B cell (primary cell): ENCODE results near the gene HPS3. TPM values are rescaled to one million over a fixed set of nuclear protein-coding genes. Genes with fewer than 3 reads are reported as not detected.

ENCODE experiments used
- ATAC-seq: fragments of 200-7000 bp; cut with Tn5 transposase; one replicate; pipeline ENCODE4 v1.10.0; 2021; ENCODE audit warnings: low read depth, mild to moderate bottlenecking, moderate number of reproducible peaks, moderate library complexity
- CTCF ChIA-PET: fragments of 350-600 bp; sonication (Branson Sonifier 250); formaldehyde crosslinking; loops from one replicate; lab custom pipeline; 2021; ENCODE audit warnings: antibody characterized with exemption, inconsistent platforms; lab: Charles Lee
- POLR2A ChIA-PET: fragments of 350-600 bp; sonication (Branson Sonifier 250); formaldehyde crosslinking; loops from one replicate; lab custom pipeline; 2021; ENCODE audit warnings: antibody characterized with exemption; lab: Charles Lee
- DNase-seq: peaks from one replicate; pipeline ENCODE4 v3.0.0; 2013
- H2AFZ ChIP-seq: 2 replicates; pipeline ENCODE4 v1.6.1; 2012; ENCODE audit warnings: mild to moderate bottlenecking, low read depth, low read length; ENCODE audit not compliant: insufficient read depth, poor library complexity, severe bottlenecking
- H3K27ac ChIP-seq, 2 donors: 1 replicate in 1 of 2; 2 replicates in 1 of 2; pipeline ENCODE4 v1.5.1; 2012 to 2013; ENCODE audit warnings: low read length in 2 of 2, mild to moderate bottlenecking in 2 of 2, moderate library complexity in 1 of 2
- H3K27me3 ChIP-seq, 4 experiments: fragments of 200-600 bp in 1 of 4; sonication (generic) in 1 of 4; replicated peaks in 1 of 4; 1 replicate in 2 of 4; 2 replicates in 2 of 4; pipeline versions ENCODE4 v1.6.1 to v1.7.0; 2013 to 2016; ENCODE audit warnings: low read length in 3 of 4, mild to moderate bottlenecking in 2 of 4, mixed read lengths in 1 of 4, moderate library complexity in 1 of 4; ENCODE audit not compliant: insufficient read depth in 4 of 4, control insufficient read depth in 3 of 4; ENCODE audit errors: control extremely low read depth in 1 of 4
- H3K36me3 ChIP-seq, 2 experiments: replicated peaks in 1 of 2; 1 replicate in 1 of 2; 2 replicates in 1 of 2; pipeline versions ENCODE4 v1.6.1 to v1.7.1; 2013; ENCODE audit warnings: low read length in 1 of 2; ENCODE audit not compliant: insufficient read depth in 2 of 2, control insufficient read depth in 1 of 2; ENCODE audit errors: control extremely low read depth in 1 of 2, extremely low read depth in 1 of 2
- H3K4me1 ChIP-seq, 2 donors: fragments of 200-600 bp in 1 of 2; sonication (generic) in 1 of 2; 1 replicate in 1 of 2; 2 replicates in 1 of 2; pipeline versions ENCODE4 v1.5.1 to v1.6.1; 2013 to 2017; ENCODE audit warnings: low read length in 2 of 2; ENCODE audit not compliant: control insufficient read depth in 2 of 2, insufficient read depth in 2 of 2
- H3K4me2 ChIP-seq: replicated peaks from 2 replicates; pipeline ENCODE3; 2012; ENCODE audit warnings: mild to moderate bottlenecking, low read depth, low read length; ENCODE audit not compliant: poor library complexity, severe bottlenecking
- H3K4me3 ChIP-seq, 5 experiments: fragments of 200-600 bp in 1 of 5; sonication (generic) in 1 of 5; 1 replicate in 3 of 5; 2 replicates in 2 of 5; pipeline versions ENCODE4 v1.5.1 to v1.7.0; 2011 to 2016; ENCODE audit warnings: low read length in 4 of 5, mild to moderate bottlenecking in 4 of 5, low read depth in 2 of 5, control low read depth in 1 of 5, moderate library complexity in 1 of 5; ENCODE audit not compliant: insufficient read depth in 1 of 5; ENCODE audit errors: control extremely low read depth in 1 of 5, extremely low read depth in 1 of 5
- H3K79me2 ChIP-seq: fragments of 200-600 bp; sonication (generic); one replicate; pipeline ENCODE4 v1.6.0; 2016; ENCODE audit warnings: low read length; ENCODE audit not compliant: control insufficient read depth, insufficient read depth
- H3K9ac ChIP-seq: fragments of 200-600 bp; sonication (generic); 2 replicates; pipeline ENCODE4 v1.6.1; 2017; ENCODE audit warnings: mild to moderate bottlenecking, low read length, moderate library complexity
- H3K9me3 ChIP-seq, 3 donors: one replicate each; pipeline versions ENCODE4 v1.6.1 to v1.7.1; 2013; ENCODE audit warnings: low read length in 2 of 3; ENCODE audit not compliant: control insufficient read depth in 2 of 3, insufficient read depth in 1 of 3; ENCODE audit errors: control extremely low read depth in 1 of 3
- H4K20me1 ChIP-seq: 2 replicates; pipeline ENCODE4 v1.6.0; 2012; ENCODE audit warnings: mild to moderate bottlenecking, low read length; ENCODE audit not compliant: insufficient read depth, control insufficient read depth, poor library complexity, severe bottlenecking
- H3K27ac Mint-ChIP-seq: one replicate; pipeline ENCODE4 v1.8.0; 2021; ENCODE audit warnings: mixed read lengths
- H3K27me3 Mint-ChIP-seq: one replicate; pipeline ENCODE4 v1.8.0; 2021; ENCODE audit warnings: mixed read lengths
- H3K4me1 Mint-ChIP-seq: one replicate; pipeline ENCODE4 v1.8.0; 2021; ENCODE audit warnings: mixed read lengths
- H3K4me3 Mint-ChIP-seq: one replicate; pipeline ENCODE4 v1.8.0; 2021; ENCODE audit warnings: mixed read lengths
- H3K9me3 Mint-ChIP-seq: one replicate; pipeline ENCODE4 v1.8.0; 2022; ENCODE audit warnings: mixed read lengths; ENCODE audit not compliant: insufficient read depth
- EZH2 ChIP-seq: IDR thresholded peaks from 2 replicates; pipeline ENCODE4 v1.6.1; 2012; ENCODE audit warnings: borderline replicate concordance, low read depth, mild to moderate bottlenecking, moderate library complexity, low read length; ENCODE audit not compliant: insufficient read depth, poor library complexity, severe bottlenecking
- WGBS: methylation state at CpG from one replicate; pipeline ENCODE4 v1.1.5; 2013; ENCODE audit warnings: missing lambda C conversion rate; ENCODE audit not compliant: insufficient coverage; 5-methylcytosine and 5-hydroxymethylcytosine counted together
- intact Hi-C: fragments of 100-400 bp; cut with micrococcal nuclease; formaldehyde crosslinking; loops from one replicate; pipeline ENCODE4 v1.10.0; 2022
- polyA plus RNA-seq: library from polyadenylated mRNA; depleted of rRNA; stranded (reverse); fragments of >200 nt; gene quantifications from 2 replicates; pipeline ENCODE4 v1.2.3, GENCODE V29; 2012
- total RNA-seq, 2 donors: library from RNA; stranded (reverse); fragments of 120-200 nt in 1 of 2; gene quantifications; 1 replicate in 1 of 2; 2 replicates in 1 of 2; pipeline versions ENCODE4 v1.2.3 to v1.2.4, GENCODE V29; 2013 to 2022
- TF ChIP-seq, protein P1 (sequence below): fragments of 200-600 bp; IDR thresholded peaks from one replicate; pipeline ENCODE4 v1.8.0; 2022; ENCODE audit warnings: antibody characterized with exemption, mild to moderate bottlenecking

The HPS3 gene
- total and polyA plus RNA-seq, 2 donors (not counting 1 experiment from before 2014, with no cell fraction given), result 28.9 to 48.1 TPM

DNA sequence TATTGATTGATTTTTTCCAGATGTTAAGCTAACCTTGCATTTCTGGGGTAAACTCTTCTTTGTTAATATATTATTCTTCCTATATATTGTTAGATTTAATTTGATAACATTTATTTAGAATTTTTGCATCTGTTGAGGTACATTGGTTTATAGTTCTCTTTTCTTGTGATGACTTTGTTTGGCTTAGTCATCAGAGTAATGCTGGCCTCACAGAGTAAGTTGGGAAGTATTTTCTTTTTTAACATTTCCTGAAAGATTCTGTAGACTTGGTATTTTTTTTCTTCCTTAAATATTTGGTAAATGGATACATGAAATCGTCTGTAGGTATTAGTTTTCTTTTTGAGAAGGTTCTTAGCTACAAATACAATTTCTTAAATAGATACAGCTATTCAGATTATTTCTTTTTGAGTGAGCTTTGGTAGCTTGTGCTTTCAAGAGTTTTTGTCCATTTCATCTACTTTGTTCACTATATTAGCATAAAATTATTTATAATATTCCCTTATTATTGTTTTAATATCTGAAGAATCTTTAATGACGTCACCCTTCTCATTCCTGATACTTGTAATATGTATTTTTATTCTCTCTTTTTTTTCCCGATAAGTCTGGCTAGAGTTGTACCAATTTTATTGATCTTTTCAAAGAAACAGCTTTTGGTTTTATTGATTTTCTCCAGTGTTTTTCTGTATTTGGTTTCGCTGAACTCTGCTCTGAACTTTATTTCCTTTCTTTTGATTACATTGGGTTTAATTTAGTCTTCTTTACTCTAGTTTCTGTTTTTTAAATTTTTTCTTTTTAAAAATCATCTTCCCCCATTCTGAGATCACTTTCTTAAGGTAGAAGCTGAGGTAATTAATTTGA, 6.5 kb upstream of the HPS3 start:
- Mint-ChIP-seq H3K9me3 (no peaks in the 10 kb centered on the region), H3K27me3 (no peaks in the 10 kb centered on the region), H3K4me3 (no peak overlapping the region), H3K4me1 (peaks cover 4% of the 10 kb centered on the region), H3K27ac (no peak overlapping the region)
- intact Hi-C loops, result loop anchor here (10.0 kb wide), 1 partner anchor 362 kb away; no protein-coding TSS in a partner anchor
- ATAC-seq (no peak), DNase-seq (no peak)
- Histone ChIP-seq H3K9ac (no peak overlapping the region), H3K4me2 (no peak overlapping the region), H3K79me2 (no peaks in the 10 kb centered on the region), H3K4me1 (peaks cover 0 to 5% of the 10 kb centered on the region in 2 donors), H3K27me3 (no peaks in the 10 kb centered on the region), H3K4me3 (no peak overlapping the region), H3K9me3 (no peaks in the 10 kb centered on the region), H4K20me1 (no peaks in the 10 kb centered on the region), H2AFZ (no peak overlapping the region), H3K36me3 (no peaks in the 10 kb centered on the region), H3K27ac (no peak overlapping the region)
- ChIA-PET POLR2A (no interaction called here), CTCF (interaction anchor here (0.7 to 9.3 kb wide), 7 partner anchors 9 to 211 kb away, joined by 3 to 299 read pairs (median 4); partner anchors contain the start of gene TM4SF18)
- no CpG with 5 or more reads among the region's 4 CpGs for WGBS
- TF ChIP-seq, protein P1, sequence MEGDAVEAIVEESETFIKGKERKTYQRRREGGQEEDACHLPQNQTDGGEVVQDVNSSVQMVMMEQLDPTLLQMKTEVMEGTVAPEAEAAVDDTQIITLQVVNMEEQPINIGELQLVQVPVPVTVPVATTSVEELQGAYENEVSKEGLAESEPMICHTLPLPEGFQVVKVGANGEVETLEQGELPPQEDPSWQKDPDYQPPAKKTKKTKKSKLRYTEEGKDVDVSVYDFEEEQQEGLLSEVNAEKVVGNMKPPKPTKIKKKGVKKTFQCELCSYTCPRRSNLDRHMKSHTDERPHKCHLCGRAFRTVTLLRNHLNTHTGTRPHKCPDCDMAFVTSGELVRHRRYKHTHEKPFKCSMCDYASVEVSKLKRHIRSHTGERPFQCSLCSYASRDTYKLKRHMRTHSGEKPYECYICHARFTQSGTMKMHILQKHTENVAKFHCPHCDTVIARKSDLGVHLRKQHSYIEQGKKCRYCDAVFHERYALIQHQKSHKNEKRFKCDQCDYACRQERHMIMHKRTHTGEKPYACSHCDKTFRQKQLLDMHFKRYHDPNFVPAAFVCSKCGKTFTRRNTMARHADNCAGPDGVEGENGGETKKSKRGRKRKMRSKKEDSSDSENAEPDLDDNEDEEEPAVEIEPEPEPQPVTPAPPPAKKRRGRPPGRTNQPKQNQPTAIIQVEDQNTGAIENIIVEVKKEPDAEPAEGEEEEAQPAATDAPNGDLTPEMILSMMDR, result no peak
- no peak for TF ChIP-seq EZH2
